Measurements from ENCODE around the gene ADAP1.
"Not testable (repeated sequence)": the region's sequence is repeated elsewhere in the genome, so short reads cannot be mapped to it uniquely, and the experiment has no call there.

DNA sequence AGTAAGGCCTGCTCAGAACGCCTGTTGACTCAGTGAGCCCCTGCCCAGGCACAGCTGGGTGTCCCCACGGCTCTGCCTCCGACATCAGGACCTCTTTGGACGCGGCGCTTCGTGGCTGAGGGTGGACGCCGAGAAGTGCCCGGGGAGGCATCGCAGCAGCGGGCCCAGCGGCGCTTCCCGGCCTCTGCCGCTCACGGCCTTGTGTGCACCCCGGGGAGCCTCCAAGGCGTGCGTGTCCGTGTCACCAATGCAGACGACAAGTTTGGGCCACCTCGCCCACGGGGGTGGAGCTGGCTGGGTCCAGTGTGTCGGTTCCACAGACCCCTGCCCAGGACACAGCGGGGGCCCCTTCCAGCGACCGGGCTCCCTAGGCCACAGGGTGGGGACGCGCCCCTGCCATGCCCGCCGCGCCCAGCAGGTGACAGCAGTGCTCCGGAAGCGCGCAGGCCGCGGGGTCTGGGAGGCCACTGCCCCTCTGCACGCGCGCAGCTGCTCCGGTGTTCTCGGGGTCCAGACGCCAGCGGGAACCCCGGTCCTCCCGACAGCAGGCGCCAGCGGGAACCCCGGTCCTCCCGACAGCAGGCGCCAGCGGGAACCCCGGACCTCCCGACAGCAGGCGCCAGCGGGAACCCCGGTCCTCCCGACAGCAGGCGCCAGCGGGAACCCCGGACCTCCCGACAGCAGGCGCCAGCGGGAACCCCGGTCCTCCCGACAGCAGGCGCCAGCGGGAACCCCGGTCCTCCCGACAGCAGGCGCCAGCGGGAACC, 45.7 kb downstream of the ADAP1 start:
- not testable (repeated sequence) for TF ChIP-seq ZNF146, ZNF121 (tag by site-specific recombination; IDR thresholded peaks at IDR 0.05)
- TF ChIP-seq, protein P1, sequence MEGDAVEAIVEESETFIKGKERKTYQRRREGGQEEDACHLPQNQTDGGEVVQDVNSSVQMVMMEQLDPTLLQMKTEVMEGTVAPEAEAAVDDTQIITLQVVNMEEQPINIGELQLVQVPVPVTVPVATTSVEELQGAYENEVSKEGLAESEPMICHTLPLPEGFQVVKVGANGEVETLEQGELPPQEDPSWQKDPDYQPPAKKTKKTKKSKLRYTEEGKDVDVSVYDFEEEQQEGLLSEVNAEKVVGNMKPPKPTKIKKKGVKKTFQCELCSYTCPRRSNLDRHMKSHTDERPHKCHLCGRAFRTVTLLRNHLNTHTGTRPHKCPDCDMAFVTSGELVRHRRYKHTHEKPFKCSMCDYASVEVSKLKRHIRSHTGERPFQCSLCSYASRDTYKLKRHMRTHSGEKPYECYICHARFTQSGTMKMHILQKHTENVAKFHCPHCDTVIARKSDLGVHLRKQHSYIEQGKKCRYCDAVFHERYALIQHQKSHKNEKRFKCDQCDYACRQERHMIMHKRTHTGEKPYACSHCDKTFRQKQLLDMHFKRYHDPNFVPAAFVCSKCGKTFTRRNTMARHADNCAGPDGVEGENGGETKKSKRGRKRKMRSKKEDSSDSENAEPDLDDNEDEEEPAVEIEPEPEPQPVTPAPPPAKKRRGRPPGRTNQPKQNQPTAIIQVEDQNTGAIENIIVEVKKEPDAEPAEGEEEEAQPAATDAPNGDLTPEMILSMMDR (tag by site-specific recombination; IDR thresholded peaks at IDR 0.05) = peak; percentile 66
